ENCODE results near the gene VAV2. TPM values are rescaled to one million over a fixed set of nuclear protein-coding genes. Genes with fewer than 3 reads are reported as not detected.

VAV2 gene
- total RNA-seq, 1 donor from 2014 or later = 12.8 TPM

DNA sequence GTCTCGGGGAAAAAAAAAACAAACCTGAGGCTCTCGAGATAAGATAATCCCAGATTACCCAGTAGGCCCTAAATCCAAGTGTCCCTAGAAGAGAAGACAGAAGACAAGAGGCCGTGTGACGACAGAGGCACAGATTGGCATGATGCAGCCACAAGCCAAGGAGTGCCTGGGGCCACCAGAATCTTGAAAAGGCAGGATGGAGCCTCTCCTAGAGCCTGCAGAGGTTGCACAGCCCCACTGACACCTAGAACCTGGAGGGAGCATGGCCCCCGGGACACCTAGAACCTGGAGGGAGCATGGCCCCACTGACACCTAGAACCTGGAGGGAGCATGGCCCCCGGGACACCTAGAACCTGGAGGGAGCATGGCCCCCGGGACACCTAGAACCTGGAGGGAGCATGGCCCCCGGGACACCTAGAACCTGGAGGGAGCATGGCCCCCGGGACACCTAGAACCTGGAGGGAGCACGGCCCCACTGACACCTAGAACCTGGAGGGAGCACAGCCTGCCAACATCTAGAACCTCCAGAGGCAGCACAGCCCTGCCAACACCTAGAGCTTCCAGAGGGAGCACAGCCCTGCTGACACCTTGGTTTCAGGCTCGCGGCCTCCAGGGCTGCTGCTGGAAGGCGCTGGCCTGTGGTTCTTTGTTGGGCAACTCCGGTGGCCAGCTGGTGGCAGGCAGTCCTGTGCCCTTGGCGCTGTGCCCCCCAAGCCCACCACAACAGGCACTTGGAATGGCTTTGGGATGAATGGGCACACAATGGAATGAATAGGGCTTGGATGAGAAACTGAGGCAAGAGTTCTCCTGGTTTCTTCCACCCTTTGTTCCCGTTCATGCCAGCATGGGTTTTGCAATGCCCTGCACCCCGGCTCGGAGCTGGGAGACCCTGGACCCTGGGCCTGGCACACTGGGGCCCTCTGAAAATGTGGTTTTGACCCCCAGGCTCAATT is 39.2 kb downstream of the VAV2 start:
- DNase-seq (ENCODE audit: low spot score) = no peak

DNA sequence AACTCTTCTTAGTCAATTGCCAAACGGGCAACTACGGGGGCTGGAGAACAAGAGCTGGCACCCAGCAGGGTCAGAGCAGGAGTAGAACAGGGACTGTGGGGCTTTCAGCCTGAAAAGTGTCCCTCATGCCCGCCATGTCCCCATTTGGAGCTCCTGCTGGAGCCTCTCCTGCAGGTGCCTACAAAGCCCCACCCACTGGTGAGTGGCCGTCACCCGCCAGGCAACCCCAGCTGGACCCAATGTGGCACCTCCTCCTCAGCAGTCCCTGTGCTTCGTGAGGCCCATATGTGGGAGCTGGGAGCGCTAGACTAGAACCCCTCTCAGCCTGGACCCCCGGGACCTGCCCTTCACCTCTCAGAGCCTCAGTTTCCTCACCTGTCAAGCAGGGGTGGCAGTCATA is 40.9 kb downstream of the VAV2 start:
- no peak for DNase-seq (ENCODE audit: low spot score)

DNA sequence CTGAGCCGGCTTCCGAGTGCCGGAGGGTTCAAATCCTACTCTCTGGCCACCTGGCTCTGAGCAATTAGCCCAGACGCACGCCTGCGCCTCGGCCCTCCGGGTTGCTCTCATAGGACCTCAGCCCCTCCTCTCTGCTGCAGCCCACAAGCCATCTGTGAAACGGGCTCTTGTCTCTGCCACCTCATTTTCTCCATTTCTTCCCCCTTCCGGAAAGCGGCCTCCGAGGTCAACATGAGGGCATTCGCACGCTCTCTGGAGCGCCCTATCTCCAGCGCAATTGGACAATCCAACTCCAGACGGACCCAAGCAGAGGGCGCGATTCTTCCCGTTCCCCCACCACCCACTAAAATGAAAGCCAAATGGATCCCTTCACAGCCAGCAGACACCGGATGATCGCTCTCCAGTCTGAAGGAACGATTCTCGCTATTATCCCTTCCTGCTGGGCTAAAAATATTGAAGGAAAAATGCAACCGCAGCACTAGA is 41.5 kb downstream of the VAV2 start:
- DNase-seq (ENCODE audit: low spot score) = peak; percentile 43

DNA sequence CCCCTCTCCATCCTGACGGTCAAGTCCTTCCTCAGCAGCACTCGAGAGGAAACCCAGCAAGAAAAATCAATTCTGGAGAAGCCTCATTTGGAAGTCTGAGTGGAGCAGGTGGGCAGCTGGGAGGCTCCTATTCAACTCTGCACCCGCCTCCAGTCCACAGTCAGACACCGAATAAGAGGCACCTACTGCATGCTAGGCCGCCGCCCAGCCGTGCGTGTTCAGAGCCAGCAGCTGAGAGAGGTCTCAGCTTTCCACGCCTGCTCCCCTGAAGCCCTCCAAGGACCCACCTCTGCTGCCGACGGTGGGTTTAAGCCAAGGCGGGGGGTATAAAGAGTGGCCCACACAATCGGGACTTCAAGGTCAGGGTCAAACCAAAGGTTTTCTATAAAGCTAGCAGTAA is 41.9 kb downstream of the VAV2 start:
- DNase-seq (ENCODE audit: low spot score) = no peak

DNA sequence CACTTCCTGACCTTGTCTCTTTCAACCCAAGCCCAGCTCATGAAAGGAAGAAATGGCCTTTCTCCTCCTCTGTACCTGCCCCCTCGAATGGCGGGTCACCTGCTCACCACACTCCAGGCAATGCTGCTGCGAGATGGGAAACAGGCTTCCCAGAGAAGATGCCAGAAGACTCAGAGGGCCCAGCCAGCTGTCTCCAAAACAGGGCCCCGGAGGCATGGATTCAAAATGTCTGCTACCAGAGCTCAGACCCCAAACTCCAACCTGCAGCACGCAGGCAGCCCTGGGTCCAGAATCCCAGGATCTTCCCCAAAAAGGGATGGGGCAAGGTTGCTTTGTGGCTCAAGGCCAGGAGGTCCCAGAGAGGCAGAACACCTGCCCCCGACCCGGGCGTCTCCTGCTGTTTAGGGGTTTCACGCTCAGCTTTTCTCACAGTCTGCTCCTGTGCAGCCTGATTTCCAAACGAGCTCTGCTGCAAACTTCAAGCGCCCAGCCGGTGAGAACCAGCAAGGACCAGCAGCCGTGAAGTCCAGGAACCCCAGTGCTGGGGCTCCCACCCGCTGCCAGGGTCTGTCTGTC is 42.5 kb downstream of the VAV2 start:
- no peak for DNase-seq (ENCODE audit: low spot score)

DNA sequence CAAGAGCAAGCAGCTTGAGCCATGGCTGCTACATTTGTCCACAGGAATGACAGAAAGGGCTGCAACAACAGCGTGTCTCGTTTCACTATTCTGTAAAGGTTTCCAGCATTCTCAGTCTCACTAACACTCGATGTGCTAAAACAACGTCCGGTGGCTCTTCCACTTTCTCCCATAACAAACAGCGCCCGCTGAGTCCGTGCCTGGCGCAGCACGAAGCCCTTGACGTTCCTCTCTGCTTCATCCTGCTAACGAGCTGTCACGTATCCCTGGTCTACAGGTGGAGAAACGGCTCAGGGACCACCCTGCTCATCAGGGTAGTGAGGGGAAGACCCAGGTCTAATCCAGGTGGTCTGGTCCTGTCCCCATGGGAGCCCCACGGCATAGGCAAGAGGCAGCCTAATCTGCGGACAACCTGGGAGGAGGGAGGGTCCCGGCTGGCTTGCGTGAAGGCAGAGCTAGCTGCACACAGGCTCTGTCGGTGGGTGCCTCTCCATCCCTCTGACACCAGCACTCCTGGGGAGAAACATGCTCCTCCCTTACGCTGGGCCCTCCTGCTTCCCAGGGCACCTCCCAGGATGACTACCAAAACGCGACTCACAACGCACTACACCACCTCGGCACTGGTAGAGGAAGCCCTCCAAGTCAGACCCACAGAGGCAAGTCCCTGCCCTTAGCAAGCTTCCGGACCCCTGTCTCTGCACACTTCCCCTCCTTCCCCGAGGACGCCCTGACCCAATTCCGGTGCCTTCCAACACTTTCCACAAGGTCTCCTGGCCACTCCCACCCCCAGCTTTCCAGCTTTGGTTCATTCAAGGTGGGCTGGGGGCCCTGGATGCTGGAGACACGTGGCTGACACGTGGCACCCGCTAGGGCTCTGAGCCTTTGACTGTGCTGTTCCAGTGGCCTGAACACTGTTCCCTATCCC is 43.3 kb downstream of the VAV2 start:
- no peak for DNase-seq (ENCODE audit: low spot score)

DNA sequence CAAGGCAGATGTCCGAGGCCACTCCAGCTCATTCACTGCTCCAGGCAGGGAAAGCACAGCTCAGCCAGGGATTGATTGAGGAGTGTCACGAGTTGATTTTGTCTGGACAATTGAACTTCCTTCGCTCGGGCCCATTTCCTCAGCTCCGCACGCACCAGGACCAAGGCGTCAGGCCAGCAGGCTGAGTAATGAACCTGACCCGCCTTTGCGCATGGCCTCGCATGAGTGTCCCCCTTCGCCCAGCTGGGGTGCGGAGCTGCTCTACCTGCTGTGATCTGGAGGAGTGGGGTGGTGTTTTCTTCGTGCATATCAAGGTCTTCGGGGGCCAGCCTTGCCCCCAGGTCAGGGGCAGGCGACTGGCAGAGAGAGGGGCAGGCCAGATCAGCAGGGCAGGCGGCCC is 44.0 kb downstream of the VAV2 start:
- DNase-seq (ENCODE audit: low spot score) = no peak

DNA sequence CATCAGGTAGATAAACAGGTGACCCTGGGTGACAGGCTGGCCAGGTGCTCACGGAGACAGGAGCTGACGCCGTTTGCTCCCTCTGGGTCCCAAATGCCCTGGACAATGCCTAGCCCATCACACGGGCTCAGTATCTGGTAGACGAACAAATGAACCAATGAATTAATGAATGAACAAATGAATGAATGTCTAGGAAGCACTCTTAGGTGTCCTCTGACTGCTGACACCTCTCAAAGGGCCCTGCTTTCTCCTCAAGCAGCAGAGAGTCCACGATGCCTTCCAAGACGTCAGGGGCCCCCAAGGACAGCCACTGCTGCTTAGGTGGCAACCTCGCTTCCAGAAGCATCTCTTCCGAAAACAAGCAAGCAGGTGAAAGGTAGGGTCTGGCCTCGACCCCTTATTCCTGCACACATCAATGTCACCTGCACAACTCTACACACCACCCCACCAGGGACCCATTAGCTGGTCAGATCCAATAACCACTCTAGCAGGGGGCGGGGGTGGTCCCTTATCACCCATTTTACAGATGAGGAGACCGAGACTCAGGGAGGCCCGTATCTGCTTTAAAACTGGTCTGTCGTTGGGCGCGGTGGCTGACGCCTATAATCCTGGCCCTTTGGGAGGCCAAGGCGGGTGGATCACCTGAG is 45.2 kb downstream of the VAV2 start:
- DNase-seq (ENCODE audit: low spot score) = no peak

DNA sequence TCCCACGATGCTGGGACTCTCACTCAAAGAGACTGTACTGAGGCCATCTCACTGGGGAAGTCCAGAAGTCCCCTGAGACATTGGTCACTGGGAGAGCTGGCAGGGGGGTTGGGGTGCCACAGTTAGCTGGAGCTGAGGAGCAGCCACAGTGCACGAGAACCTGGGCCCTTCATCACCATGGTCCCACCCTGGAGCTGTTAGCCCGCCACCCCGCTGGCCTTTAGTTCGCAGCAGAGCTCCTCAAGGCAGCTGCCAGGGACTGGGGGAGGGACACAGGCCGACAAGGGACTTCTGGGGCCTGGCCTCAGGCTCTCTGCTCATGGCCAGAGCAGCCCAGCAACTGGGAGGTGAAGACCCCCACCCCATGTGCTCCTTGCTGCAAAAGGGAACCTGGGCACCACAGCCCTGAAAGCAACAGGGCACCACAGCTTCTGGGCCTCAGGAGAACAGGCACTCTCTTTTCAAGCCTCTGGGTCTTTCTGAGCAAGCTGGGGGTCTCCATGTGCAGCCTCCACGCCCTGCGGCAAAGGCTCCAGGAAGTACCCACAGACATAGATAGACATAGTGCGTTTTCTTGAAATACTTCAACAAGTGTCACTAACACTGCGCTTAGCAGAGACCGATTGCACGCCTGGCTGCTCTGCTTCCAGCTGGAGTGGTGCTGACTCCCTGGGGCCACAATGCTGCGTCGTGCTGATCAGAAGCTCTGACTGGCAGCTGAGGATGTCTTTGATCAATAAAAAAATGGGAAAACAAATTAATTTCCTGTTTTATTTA is 46.0 kb downstream of the VAV2 start:
- DNase-seq (ENCODE audit: low spot score) = no peak

DNA sequence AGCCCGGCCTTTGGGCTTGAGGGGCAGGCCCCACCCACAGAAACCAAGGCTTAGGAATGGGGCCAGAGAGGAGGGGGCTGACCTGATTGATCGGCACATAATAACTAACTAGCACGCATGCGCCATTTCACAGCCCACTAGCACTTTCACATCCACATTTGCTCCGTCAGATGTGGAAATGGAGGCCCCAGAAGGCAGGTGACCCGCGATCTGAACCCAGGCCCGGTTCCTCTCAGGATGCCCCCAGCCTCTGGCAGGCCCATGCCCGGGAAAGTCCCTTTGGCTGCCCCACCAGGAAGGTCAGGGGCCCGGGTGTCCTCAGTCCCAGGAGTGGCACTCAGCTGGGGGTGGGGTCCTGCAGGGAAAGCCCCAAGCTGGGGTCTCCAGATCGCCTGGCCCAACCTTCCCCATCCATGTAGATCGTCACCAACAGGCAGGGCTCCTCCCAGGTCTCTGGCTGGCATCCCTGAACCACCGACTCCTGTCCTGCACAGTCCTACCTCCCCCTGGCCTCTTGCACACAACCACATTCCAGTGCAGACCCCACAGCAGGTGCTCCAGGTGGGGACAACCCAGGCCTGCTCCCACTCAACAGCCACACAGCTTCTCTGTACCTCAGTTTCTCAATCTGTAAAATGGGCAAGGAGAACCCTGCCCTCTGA is 46.7 kb downstream of the VAV2 start:
- DNase-seq (ENCODE audit: low spot score) = no peak

DNA sequence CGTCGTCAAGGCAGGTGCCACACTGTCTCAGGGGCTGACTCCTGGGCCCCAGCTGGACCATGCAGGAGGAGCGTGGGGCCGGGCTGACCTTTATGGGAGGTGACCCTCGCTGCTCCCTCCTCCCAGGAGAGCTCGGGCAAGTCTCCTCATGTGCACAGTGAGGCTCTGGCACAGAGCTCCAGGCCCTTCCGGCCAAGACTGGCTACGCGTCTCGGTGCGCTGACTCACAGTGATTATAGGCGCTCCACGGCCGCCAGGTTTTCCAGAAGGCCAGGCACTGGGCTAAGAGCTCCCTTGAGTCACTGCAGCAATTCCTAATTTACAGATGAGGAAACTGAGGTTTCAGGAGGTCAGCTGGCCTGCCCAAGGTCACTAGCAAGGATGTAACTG is 47.4 kb downstream of the VAV2 start:
- DNase-seq (ENCODE audit: low spot score) = peak; percentile 21

DNA sequence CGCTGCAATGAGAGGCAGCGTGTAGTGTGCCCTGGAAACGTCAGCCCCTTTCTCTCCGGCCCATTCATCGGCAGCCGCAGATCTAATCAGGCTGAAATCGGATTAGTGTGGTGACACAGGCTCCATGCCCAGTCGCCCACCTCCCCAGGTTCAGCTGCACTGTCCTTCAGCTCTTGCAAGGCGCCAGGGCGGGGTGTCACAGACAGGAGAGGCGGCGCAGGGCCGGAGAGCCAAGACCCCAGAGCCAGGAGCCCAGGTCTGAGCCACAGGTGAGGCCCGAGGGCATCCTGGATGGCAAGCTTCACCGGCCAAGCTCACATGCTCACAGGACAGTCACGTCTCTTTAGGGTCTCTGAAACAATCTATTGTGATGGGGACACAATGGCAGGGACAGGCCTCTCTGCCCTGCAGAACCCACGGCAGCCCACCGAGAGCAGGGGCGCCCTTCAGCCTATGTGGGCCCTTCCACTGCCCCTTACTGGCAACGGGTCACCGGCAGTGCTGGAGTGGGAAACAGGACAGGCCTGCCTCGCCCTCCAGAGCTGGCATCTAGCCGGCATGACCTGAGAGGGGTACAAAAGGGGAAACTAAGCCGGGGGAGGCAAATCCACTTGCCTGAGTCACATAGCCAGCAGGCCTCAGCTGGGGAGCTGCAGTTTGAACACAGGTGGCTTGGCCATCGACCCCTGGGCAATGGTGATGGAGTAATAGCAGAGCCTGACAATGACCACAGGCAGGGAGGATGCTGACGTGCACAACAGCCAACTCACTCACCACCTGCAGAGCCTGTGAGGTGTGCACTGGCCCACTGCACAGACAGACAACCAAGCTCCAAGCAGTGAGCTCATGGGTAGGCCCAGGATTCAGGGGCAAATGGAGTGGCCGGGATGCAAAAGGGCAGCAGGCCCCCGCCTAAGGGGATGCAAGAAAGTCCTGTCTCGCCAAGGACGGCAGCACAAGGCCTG is 48.1 kb downstream of the VAV2 start:
- DNase-seq (ENCODE audit: low spot score) = no peak

DNA sequence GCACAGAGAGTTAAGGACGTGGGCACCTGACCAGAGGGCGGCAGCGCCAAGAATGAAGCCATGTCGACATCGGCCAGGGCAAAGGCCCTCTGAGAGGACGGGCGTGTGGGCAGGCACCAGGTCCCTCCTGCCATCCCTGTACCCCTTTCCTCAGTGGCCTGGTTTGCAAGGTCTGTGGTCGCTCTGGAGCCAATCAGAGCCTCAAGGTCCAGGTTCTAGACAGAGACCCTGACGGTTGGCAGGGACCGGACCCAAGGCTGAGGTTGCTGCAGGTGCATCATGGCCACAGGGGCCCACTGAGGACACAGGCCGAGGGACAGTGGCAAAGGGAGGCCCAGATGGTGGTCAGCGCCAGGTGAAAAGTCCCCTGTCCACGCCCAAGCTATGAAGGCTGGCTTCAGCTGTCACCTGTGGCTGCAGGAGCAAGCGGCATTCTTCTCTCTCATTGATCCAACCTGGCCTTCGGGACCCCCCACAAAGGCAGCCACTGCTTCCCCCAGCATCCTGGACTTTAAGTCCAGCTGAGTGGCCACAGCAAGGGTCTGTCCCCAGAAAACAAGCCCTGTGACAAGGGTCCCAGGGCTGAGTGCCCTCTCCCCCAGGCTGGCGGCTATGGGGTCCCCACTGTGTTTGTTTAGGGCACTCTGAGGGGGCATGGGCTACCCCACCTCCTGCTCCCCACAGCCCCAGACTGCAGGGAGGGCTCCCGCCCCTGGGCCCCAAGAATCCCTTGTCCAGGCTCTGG is 48.9 kb downstream of the VAV2 start:
- DNase-seq (ENCODE audit: low spot score) = no peak

DNA sequence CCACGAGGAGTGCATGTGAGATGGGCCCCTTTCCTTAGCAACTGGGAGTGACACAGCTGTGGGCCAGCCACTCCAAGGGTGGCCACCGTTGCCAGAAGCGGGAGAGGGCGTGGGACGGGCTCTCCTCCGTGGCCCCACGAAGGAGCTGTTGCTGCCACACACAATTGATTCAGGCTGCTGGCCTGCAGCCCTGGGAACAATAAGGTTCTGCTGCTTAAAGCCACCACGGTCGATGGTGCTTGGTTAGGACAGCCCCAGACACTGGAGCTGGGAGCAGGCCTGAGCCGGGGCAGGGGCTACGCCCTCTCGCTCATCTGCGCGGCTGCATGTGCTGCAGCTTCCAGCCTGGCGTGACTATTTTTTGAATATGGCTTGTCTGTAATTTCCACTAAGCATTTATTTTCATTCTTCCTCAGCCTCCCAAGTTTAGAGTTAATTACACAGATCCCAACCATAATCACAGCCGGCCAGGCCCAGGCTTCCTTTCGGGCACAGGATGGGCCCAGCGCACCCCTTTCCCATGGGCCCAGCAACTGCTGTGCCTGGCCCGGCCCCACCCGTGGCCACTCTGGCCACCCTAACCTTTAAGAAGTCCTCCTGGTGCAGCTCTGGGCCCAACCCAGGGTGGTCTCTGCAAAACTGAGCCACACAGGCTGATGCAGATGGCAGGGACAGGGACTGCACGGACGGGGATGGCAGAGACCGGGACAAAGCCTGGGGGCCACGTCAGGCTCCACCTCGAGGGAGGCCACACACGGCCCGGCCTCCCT is 49.7 kb downstream of the VAV2 start:
- no peak for DNase-seq (ENCODE audit: low spot score)

DNA sequence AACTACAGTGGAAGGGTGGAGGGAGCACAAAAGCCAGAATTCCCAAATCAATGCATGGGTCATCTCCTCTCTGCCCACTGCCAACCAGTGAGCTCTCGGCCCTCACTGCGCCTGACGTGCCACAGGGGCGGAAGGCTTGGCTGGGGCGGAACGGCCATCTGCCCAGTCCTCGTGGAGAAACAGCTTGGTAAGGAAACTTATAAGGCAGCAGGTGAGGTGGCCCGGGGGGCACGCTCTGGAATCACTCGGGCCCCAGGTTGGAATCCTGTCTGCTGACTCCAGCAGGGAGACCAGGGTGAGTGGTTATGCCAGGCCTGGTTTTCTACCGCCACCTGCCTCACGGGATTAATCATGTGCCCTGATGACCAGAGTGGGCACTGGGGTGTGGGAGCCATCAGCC is 52.3 kb downstream of the VAV2 start:
- DNase-seq (ENCODE audit: low spot score) = no peak

DNA sequence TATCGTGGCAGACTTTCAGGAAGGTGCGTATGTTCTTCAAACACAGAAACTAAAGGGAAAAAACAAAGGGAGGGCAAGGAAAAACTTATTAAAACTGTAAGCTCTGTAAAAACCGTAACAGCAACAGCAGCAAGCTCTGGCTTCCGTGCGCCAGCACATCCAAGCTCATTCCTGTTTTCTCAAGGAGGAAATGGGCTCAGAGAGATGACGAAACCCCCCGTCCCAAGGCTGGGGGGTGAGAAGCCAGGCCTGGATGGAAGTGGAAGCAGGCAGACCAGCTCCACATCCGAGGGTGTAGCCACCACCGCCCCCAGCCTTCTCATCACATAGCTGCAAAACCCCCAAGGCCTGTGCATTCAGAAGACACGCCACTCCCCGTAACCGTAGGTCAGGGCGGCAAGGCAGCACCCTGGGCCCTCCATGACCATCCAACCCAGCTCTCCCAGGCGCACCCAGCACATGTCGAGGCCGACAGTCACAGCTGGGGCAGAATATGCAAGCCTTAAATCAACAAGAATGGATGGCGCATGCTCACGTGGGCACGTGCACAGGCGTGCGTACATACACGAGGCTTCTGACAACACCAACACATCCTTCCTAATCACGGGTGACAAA is 52.8 kb downstream of the VAV2 start:
- no peak for DNase-seq (ENCODE audit: low spot score)

DNA sequence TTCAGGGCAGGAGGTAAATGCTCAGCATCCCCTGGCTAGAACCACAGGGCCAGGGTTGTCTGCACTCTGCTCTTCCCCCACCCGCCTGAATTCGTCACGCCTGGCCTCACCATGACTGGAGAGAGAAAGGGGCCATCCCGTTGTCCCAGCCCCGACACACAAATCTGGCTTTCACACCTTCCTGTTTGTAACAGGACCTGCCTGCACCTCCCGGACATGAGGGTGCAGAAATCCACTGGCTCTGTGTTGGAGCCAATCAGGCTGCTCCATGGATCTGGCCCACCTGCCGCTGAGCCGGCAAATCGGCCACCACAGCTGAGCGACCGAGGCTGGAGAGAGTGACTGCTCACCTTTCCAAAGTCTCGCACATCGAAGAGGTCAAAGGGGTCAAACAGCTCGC is 53.4 kb downstream of the VAV2 start:
- DNase-seq (ENCODE audit: low spot score) = no peak
